ENCODE data around the gene C20orf144.

The C20orf144 gene

DNA sequence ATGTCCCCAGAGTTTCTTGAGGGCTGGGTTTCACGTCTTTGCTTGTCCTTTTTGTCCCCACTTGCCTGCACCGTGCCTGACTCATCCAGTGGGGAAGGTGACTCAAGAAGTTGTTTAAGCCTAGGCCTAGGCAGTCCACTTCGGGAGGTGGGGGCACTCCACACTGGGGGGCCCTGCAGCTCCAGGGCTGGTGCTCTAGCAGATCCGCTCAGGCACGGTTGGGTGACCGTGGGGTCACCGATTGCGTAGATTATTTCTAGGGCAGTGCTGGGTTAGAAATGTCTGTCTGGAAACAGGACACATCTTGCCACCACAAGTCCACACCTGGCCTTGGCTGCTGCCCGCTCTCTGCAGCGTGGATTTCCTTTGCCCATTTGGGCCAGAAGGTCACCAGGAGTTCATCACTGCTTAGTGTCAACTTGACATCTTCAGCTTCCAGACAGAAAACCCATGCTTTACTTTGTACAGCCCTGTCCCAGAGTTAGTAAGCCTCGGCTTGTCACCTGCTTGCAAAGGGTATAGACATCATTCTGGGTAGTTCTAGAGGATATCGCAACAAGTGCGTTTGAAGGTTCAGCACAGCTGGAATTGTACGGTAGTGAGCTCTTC lies 13.6 kb upstream of the C20orf144 start:
- Histone ChIP-seq H3K36me3 (ENCODE audit: control insufficient read depth in 1 of 2, insufficient read depth in 2 of 2, low read length in 2 of 2) (peaks cover 15 to 26% of the 10 kb centered on the region in 2 donors), H3K4me3 (ENCODE audit: low read depth in 1 of 2, low read length in 2 of 2) (no peak overlapping the region), H3K27me3 (ENCODE audit: control insufficient read depth in 1 of 2, insufficient read depth in 2 of 2, low read length in 2 of 2) (no peaks in the 10 kb centered on the region), H3K27ac (ENCODE audit: low read depth, low read length) (no peak overlapping the region), H3K4me1 (ENCODE audit: control insufficient read depth in 1 of 2, insufficient read depth in 2 of 2, low read length in 2 of 2) (peaks cover 20 to 24% of the 10 kb centered on the region in 2 donors), H3K9me3 (ENCODE audit: control insufficient read depth in 1 of 2, low read length in 2 of 2) (no peaks in the 10 kb centered on the region), H3K9ac (ENCODE audit: low read depth in 1 of 2, low read length in 2 of 2) (no peak overlapping the region)

DNA sequence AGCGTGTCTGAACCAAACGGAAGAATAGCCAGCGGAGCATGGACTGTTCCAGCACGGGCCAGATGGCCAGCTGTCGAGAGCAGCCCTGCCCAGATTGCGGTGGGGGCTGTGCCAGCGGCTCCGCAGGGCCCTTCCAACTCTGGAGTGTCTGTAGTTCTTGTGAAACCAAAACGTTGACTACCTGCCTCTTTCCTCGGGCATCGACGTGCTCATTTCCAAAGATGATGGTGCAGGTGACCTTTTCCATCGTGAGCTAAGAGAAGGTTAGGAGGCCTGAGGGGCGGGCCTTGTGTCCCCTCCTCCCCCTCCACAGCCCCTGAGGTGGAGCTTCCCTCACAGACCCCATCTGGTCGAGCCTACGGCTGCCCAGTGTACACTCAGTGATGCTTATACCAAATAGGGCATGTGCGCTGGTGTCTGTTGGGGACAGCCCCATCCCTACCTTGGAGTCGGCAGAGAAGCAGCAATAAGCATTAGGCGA lies 12.9 kb upstream of the C20orf144 start:
- no peak overlapping the region for H3K4me3 ChIP-seq (ENCODE audit: low read depth in 1 of 2, low read length in 2 of 2)
- H3K27ac ChIP-seq (ENCODE audit: low read depth, low read length): no peak overlapping the region
- no peak overlapping the region for H3K9ac ChIP-seq (ENCODE audit: low read depth in 1 of 2, low read length in 2 of 2)
- peaks cover 15 to 21% of the 10 kb centered on the region in 2 donors for H3K36me3 ChIP-seq (ENCODE audit: control insufficient read depth in 1 of 2, insufficient read depth in 2 of 2, low read length in 2 of 2)
- peaks cover 28 to 32% of the 10 kb centered on the region in 2 donors for H3K4me1 ChIP-seq (ENCODE audit: control insufficient read depth in 1 of 2, insufficient read depth in 2 of 2, low read length in 2 of 2)
- H3K27me3 ChIP-seq (ENCODE audit: control insufficient read depth in 1 of 2, insufficient read depth in 2 of 2, low read length in 2 of 2): no peaks in the 10 kb centered on the region
- no peaks in the 10 kb centered on the region for H3K9me3 ChIP-seq (ENCODE audit: control insufficient read depth in 1 of 2, low read length in 2 of 2)

GRCh38 chr20:33650111-33650752 lies 11.9 kb upstream of the C20orf144 start:
- Histone ChIP-seq H3K27ac (ENCODE audit: low read depth, low read length) (no peak overlapping the region), H3K9me3 (ENCODE audit: control insufficient read depth in 1 of 2, low read length in 2 of 2) (no peaks in the 10 kb centered on the region), H3K4me3 (ENCODE audit: low read depth in 1 of 2, low read length in 2 of 2) (no peak overlapping the region), H3K27me3 (ENCODE audit: control insufficient read depth in 1 of 2, insufficient read depth in 2 of 2, low read length in 2 of 2) (no peaks in the 10 kb centered on the region), H3K36me3 (ENCODE audit: control insufficient read depth in 1 of 2, insufficient read depth in 2 of 2, low read length in 2 of 2) (peaks cover 6 to 11% of the 10 kb centered on the region in 2 donors), H3K4me1 (ENCODE audit: control insufficient read depth in 1 of 2, insufficient read depth in 2 of 2, low read length in 2 of 2) (peaks cover 33 to 41% of the 10 kb centered on the region in 2 donors), H3K9ac (ENCODE audit: low read depth in 1 of 2, low read length in 2 of 2) (no peak overlapping the region)

- H3K27me3 ChIP-seq (ENCODE audit: control insufficient read depth in 1 of 2, insufficient read depth in 2 of 2, low read length in 2 of 2): no peaks in the 10 kb centered on the region
- H3K4me1 ChIP-seq (ENCODE audit: control insufficient read depth in 1 of 2, insufficient read depth in 2 of 2, low read length in 2 of 2): peaks cover 33 to 44% of the 10 kb centered on the region in 2 donors
- H3K4me3 ChIP-seq (ENCODE audit: low read depth in 1 of 2, low read length in 2 of 2): no peak overlapping the region
- H3K9ac ChIP-seq (ENCODE audit: low read depth in 1 of 2, low read length in 2 of 2): no peak overlapping the region
- H3K27ac ChIP-seq (ENCODE audit: low read depth, low read length): no peak overlapping the region
- no peaks in the 10 kb centered on the region for H3K9me3 ChIP-seq (ENCODE audit: control insufficient read depth in 1 of 2, low read length in 2 of 2)
- peaks cover 0 to 5% of the 10 kb centered on the region in 2 donors for H3K36me3 ChIP-seq (ENCODE audit: control insufficient read depth in 1 of 2, insufficient read depth in 2 of 2, low read length in 2 of 2)
Measured at GRCh38 chr20:33650753-33651561, 11.2 kb upstream of the C20orf144 start.

GRCh38 chr20:33651562-33652048 lies 10.5 kb upstream of the C20orf144 start:
- no peak overlapping the region for H3K27ac ChIP-seq (ENCODE audit: low read depth, low read length)
- H3K36me3 ChIP-seq (ENCODE audit: control insufficient read depth in 1 of 2, insufficient read depth in 2 of 2, low read length in 2 of 2): peaks cover 2 to 3% of the 10 kb centered on the region in 2 donors
- no peaks in the 10 kb centered on the region for H3K9me3 ChIP-seq (ENCODE audit: control insufficient read depth in 1 of 2, low read length in 2 of 2)
- no peaks in the 10 kb centered on the region for H3K27me3 ChIP-seq (ENCODE audit: control insufficient read depth in 1 of 2, insufficient read depth in 2 of 2, low read length in 2 of 2)
- peaks cover 33 to 44% of the 10 kb centered on the region in 2 donors for H3K4me1 ChIP-seq (ENCODE audit: control insufficient read depth in 1 of 2, insufficient read depth in 2 of 2, low read length in 2 of 2)
- H3K9ac ChIP-seq (ENCODE audit: low read depth in 1 of 2, low read length in 2 of 2): peak overlapping the region in 1 of 2 donors; percentile 25
- peak overlapping the region in 1 of 2 donors; percentile 0 for H3K4me3 ChIP-seq (ENCODE audit: low read depth in 1 of 2, low read length in 2 of 2)

- H3K9me3 ChIP-seq (ENCODE audit: control insufficient read depth in 1 of 2, low read length in 2 of 2): no peaks in the 10 kb centered on the region
- H3K36me3 ChIP-seq (ENCODE audit: control insufficient read depth in 1 of 2, insufficient read depth in 2 of 2, low read length in 2 of 2): peaks cover 7 to 15% of the 10 kb centered on the region in 2 donors
- no peak overlapping the region for H3K27ac ChIP-seq (ENCODE audit: low read depth, low read length)
- H3K27me3 ChIP-seq (ENCODE audit: control insufficient read depth in 1 of 2, insufficient read depth in 2 of 2, low read length in 2 of 2): no peaks in the 10 kb centered on the region
- H3K9ac ChIP-seq (ENCODE audit: low read depth in 1 of 2, low read length in 2 of 2): peak overlapping the region in 1 of 2 donors; percentile 21
- H3K4me1 ChIP-seq (ENCODE audit: control insufficient read depth in 1 of 2, insufficient read depth in 2 of 2, low read length in 2 of 2): peaks cover 33 to 44% of the 10 kb centered on the region in 2 donors
- H3K4me3 ChIP-seq (ENCODE audit: low read depth in 1 of 2, low read length in 2 of 2): peak overlapping the region; percentile 14 to 38
Measured at GRCh38 chr20:33653218-33653899, 8.8 kb upstream of the C20orf144 start.

- peak overlapping the region; percentile 1 to 44 for H3K9ac ChIP-seq (ENCODE audit: low read depth in 1 of 2, low read length in 2 of 2)
- no peaks in the 10 kb centered on the region for H3K9me3 ChIP-seq (ENCODE audit: control insufficient read depth in 1 of 2, low read length in 2 of 2)
- no peaks in the 10 kb centered on the region for H3K27me3 ChIP-seq (ENCODE audit: control insufficient read depth in 1 of 2, insufficient read depth in 2 of 2, low read length in 2 of 2)
- peak overlapping the region; percentile 51 for H3K27ac ChIP-seq (ENCODE audit: low read depth, low read length)
- H3K4me3 ChIP-seq (ENCODE audit: low read depth in 1 of 2, low read length in 2 of 2): peak overlapping the region; percentile 14 to 38
- H3K4me1 ChIP-seq (ENCODE audit: control insufficient read depth in 1 of 2, insufficient read depth in 2 of 2, low read length in 2 of 2): peaks cover 33 to 44% of the 10 kb centered on the region in 2 donors
- peaks cover 7 to 20% of the 10 kb centered on the region in 2 donors for H3K36me3 ChIP-seq (ENCODE audit: control insufficient read depth in 1 of 2, insufficient read depth in 2 of 2, low read length in 2 of 2)
Measured at GRCh38 chr20:33653900-33654596, 8.1 kb upstream of the C20orf144 start.

DNA sequence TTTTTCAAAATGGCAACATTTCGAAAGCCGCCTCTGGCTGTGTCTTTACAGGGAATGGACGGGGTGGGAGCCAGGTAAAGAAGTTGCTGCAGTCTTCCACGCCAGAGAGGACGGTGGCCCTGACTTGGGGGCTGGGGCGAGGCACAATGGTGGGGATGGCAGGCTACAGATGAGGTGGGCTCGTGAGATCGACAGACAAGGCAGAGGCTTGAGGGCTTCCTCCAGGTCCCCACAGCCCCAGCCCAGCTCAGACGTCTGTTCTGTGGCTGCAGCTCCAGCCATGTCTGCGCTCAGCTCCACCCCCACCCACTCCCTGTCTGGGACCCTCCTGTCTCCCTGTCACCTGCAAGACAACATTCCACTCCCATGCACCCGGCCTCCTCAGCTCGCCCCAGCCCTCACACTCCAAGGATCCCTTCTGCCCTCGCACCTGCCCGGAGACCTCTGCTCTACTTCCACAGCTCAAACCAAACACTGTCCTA lies 7.4 kb upstream of the C20orf144 start:
- Histone ChIP-seq H3K9me3 (ENCODE audit: control insufficient read depth in 1 of 2, low read length in 2 of 2) (no peaks in the 10 kb centered on the region), H3K9ac (ENCODE audit: low read depth in 1 of 2, low read length in 2 of 2) (peak overlapping the region in 1 of 2 donors; percentile 44), H3K4me1 (ENCODE audit: control insufficient read depth in 1 of 2, insufficient read depth in 2 of 2, low read length in 2 of 2) (peaks cover 28 to 41% of the 10 kb centered on the region in 2 donors), H3K4me3 (ENCODE audit: low read depth in 1 of 2, low read length in 2 of 2) (no peak overlapping the region), H3K27ac (ENCODE audit: low read depth, low read length) (peak overlapping the region; percentile 51), H3K27me3 (ENCODE audit: control insufficient read depth in 1 of 2, insufficient read depth in 2 of 2, low read length in 2 of 2) (no peaks in the 10 kb centered on the region), H3K36me3 (ENCODE audit: control insufficient read depth in 1 of 2, insufficient read depth in 2 of 2, low read length in 2 of 2) (peaks cover 7 to 27% of the 10 kb centered on the region in 2 donors)

- Histone ChIP-seq H3K36me3 (ENCODE audit: control insufficient read depth in 1 of 2, insufficient read depth in 2 of 2, low read length in 2 of 2) (peaks cover 7 to 32% of the 10 kb centered on the region in 2 donors), H3K27ac (ENCODE audit: low read depth, low read length) (no peak overlapping the region), H3K4me3 (ENCODE audit: low read depth in 1 of 2, low read length in 2 of 2) (no peak overlapping the region), H3K9me3 (ENCODE audit: control insufficient read depth in 1 of 2, low read length in 2 of 2) (no peaks in the 10 kb centered on the region), H3K9ac (ENCODE audit: low read depth in 1 of 2, low read length in 2 of 2) (peak overlapping the region in 1 of 2 donors; percentile 44), H3K4me1 (ENCODE audit: control insufficient read depth in 1 of 2, insufficient read depth in 2 of 2, low read length in 2 of 2) (peaks cover 28 to 41% of the 10 kb centered on the region in 2 donors), H3K27me3 (ENCODE audit: control insufficient read depth in 1 of 2, insufficient read depth in 2 of 2, low read length in 2 of 2) (no peaks in the 10 kb centered on the region)
Measured at GRCh38 chr20:33655164-33655563, 7.0 kb upstream of the C20orf144 start.

Data from duodenal mucosa (tissue), 2 donors.